Vagina (tissue), 2 donors: ENCODE results near the gene ANAPC15.

Experiments
- CTCF ChIP-seq, 3 experiments: fragments of 450-650 bp in 2 of 3; fragments of 200-600 bp in 1 of 3; sonication (generic) in 1 of 3; IDR thresholded peaks; one replicate each; pipeline ENCODE4 v1.5.1; 2017 to 2019; ENCODE audit warnings: antibody characterized with exemption in 3 of 3, mild to moderate bottlenecking in 2 of 3, moderate library complexity in 2 of 3
- POLR2A ChIP-seq, 2 donors: fragments of 450-650 bp; IDR thresholded peaks; one replicate each; pipeline ENCODE4 v1.6.1; 2017; ENCODE audit warnings: antibody characterized with exemption in 2 of 2, mild to moderate bottlenecking in 2 of 2, moderate library complexity in 2 of 2
- POLR2AphosphoS5 ChIP-seq, 2 donors: sonication (generic); formaldehyde crosslinking; IDR thresholded peaks; one replicate each; pipeline ENCODE4 v1.9.0; 2017; ENCODE audit warnings: antibody characterized with exemption in 2 of 2, mild to moderate bottlenecking in 2 of 2, low read depth in 1 of 2; ENCODE audit not compliant: insufficient read depth in 1 of 2

- no peak for TF ChIP-seq CTCF (IDR thresholded peaks at IDR 0.05)
- no peak for TF ChIP-seq POLR2AphosphoS5 (IDR thresholded peaks at IDR 0.05; ENCODE audit: insufficient read depth in 1 of 2, low read depth in 1 of 2)
- TF ChIP-seq POLR2A (IDR thresholded peaks at IDR 0.05): no peak
These were observed 10.7 kb upstream of the ANAPC15 start for GRCh38 chr11:72123117-72123653.
